ENCODE results near the gene CCAR1. TPM values are rescaled to one million over a fixed set of nuclear protein-coding genes. Genes with fewer than 3 reads are reported as not detected.
"Not testable (repeated sequence)": the region's sequence is repeated elsewhere in the genome, so short reads cannot be mapped to it uniquely, and the experiment has no call there.

The CCAR1 gene
- polyA plus RNA-seq, 2 of the 4 experiments (the other 2 are of a cell fraction) = 98.8 to 107 TPM

DNA sequence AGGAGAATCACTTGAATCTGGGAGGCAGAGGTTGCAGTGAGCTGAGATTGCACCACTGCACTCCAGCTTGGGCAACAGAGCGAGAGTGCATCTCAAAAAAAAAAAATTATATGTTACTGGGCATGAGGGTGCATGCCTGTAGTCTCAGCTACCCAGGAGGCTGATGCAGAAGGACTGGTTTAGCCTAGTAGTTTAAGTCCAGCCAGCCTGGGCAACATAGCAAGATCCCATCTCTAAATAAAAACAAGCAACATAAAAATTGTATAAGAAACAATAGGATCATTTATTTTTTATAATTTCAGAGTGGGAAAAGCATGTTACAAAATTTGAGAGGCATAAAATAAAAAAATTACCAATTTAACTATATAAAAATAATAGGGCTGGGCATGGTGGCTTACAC is 15.5 kb upstream of the CCAR1 start:
- ChIA-PET POLR2A (no interaction called here), CTCF (interaction anchor here (0.6 kb wide), 1 partner anchor 115 kb away, joined by 3 read pairs; no protein-coding TSS in a partner anchor)
- 100% methylated on average over 1 of the region's 1 CpG for WGBS (ENCODE audit: missing lambda C conversion rate)
- Histone ChIP-seq H3K4me2 (no peak overlapping the region), H3K27ac (no peak overlapping the region), H3K9me3 (no peaks in the 10 kb centered on the region), H3K4me3 (no peak overlapping the region), H3K4me1 (no peaks in the 10 kb centered on the region)
- FAIRE-seq (no peak), DNase-seq (ENCODE audit: low read depth in 1 of 2, low spot score in 1 of 2) (no peak), ATAC-seq (no peak)
- no peak for TF ChIP-seq REST (IDR thresholded peaks at IDR 0.05)
- TF ChIP-seq TP53 (CRISPR knock-in tag; IDR thresholded peaks at IDR 0.05) = no peak
- TF ChIP-seq TFCP2L1 (CRISPR knock-in tag; IDR thresholded peaks at IDR 0.05) = no peak
- TF ChIP-seq MYC (IDR thresholded peaks at IDR 0.05; ENCODE audit: borderline replicate concordance, low read length) = no peak
- TF ChIP-seq HOXB13 (CRISPR knock-in tag; IDR thresholded peaks at IDR 0.05; ENCODE audit: low read depth) = no peak
- TF ChIP-seq FOSL2 (IDR thresholded peaks at IDR 0.05) = no peak
- TF ChIP-seq FOSL2 (CRISPR knock-in tag; IDR thresholded peaks at IDR 0.05) = no peak
- TF ChIP-seq GATA3 (IDR thresholded peaks at IDR 0.05; ENCODE audit: borderline replicate concordance) = no peak
- no peak for TF ChIP-seq CBX2 (IDR thresholded peaks at IDR 0.05; ENCODE audit: borderline replicate concordance, low read depth)
- TF ChIP-seq HES2 (IDR thresholded peaks at IDR 0.05) = no peak
- TF ChIP-seq, protein P1, sequence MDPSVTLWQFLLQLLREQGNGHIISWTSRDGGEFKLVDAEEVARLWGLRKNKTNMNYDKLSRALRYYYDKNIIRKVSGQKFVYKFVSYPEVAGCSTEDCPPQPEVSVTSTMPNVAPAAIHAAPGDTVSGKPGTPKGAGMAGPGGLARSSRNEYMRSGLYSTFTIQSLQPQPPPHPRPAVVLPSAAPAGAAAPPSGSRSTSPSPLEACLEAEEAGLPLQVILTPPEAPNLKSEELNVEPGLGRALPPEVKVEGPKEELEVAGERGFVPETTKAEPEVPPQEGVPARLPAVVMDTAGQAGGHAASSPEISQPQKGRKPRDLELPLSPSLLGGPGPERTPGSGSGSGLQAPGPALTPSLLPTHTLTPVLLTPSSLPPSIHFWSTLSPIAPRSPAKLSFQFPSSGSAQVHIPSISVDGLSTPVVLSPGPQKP (IDR thresholded peaks at IDR 0.05; ENCODE audit: low read depth, low read length) = no peak
- TF ChIP-seq CHD2 (IDR thresholded peaks at IDR 0.05; ENCODE audit: low read length, partially characterized antibody) = no peak
- TF ChIP-seq HMGXB4 (CRISPR knock-in tag; IDR thresholded peaks at IDR 0.05; ENCODE audit: borderline replicate concordance) = no peak
- no peak for TF ChIP-seq HDAC2 (IDR thresholded peaks at IDR 0.05)

DNA sequence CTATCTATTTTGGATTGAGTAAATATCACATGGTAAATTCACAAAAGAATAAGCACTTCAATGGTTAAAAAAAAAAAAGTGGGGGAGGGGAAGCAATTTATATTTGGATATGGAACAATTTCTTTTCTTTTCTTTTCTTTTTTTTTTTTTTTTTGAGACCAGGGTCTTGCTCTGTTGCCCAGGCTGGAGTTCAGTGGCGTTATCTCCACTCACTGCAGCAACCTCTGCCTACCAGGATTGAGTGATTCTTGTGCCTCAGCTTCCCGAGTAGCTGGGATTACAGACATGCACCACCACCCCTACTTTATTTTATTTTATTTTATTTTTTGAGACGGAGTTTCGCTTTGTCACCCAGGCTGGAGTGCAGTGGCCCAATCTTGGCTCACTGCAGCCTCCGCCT is 12.1 kb upstream of the CCAR1 start:
- DNase-seq (ENCODE audit: low read depth in 1 of 2, low spot score in 1 of 2); H3K4me3 ChIP-seq; H3K27ac ChIP-seq; POLR2A ChIA-PET; FAIRE-seq; H3K4me2 ChIP-seq; H3K4me1 ChIP-seq; ATAC-seq; H3K9me3 ChIP-seq: not testable (repeated sequence)
- WGBS (ENCODE audit: missing lambda C conversion rate) = 91% methylated on average over 5 of the region's 5 CpGs
- CTCF ChIA-PET = interaction anchor here (1.1 kb wide), 1 partner anchor 8 kb away, joined by 3 read pairs; no protein-coding TSS in a partner anchor

DNA sequence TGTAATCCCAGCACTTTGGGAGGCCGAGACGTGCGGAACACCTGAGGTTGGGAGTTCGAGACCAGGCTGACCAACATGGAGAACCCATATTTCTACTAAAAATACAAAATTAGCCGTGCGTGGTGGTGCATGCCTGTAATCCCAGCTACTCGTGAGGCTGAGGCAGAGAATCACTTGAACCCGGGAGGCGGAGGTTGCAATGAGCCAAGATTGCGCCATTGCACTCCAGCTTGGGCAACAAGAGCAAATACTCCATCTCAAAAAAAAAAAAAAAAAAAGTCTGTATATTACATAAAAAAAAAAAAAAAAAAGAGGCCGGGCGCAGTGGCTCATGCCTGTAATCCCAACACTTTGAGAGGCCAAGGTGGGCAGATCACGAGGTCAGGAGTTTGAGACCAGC is 8.0 kb upstream of the CCAR1 start:
- H3K27ac ChIP-seq; DNase-seq (ENCODE audit: low read depth in 1 of 2, low spot score in 1 of 2); H3K4me1 ChIP-seq; H3K4me2 ChIP-seq; POLR2A ChIA-PET; ATAC-seq; H3K9me3 ChIP-seq; CTCF ChIA-PET; FAIRE-seq; H3K4me3 ChIP-seq: not testable (repeated sequence)
- WGBS (ENCODE audit: missing lambda C conversion rate) = 83% methylated on average over 13 of the region's 13 CpGs

Measured in A549 (cell line).